ENCODE results near the gene WNT5A.

DNA sequence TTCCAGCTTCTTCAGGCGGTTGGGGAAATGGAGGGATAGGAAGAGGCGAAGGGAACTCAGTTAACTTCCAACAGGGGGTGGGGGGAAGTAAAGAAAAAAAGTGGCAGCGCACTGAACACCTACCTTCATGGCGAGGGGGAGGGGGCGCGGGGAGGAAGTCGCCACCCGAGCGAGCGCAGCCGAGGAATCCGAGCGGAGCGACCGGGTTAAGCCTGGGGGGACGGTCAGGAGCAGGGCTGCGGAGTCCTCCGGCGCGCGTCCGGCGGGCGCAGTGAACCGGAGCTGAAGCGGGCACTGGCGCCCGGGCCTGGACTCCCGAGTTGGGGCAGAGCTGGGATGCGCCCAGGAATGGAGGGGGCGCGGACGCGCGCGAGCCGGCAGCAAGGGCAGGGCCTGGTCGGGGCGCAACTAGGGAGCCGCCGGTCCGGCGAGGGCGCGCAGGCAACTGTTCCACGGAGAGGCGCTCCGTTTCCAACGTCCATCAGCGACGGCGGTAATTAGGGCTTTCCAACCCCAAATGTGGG lies at the start of gene WNT5A:
- TF ChIP-seq CTCF (IDR thresholded peaks at IDR 0.05) (no peak), POLR2A (IDR thresholded peaks at IDR 0.05) (no peak)

Measured in uterus (tissue), 2 donors.